Natural killer cell (primary cell): Measurements from ENCODE around the gene COL1A1. TPM values are rescaled to one million over a fixed set of nuclear protein-coding genes. Genes with fewer than 3 reads are reported as not detected.

Experiments
- ATAC-seq, 3 donors: fragments of 150-1000 bp in 2 of 3; fragments of 200-7000 bp in 1 of 3; cut with Tn5 transposase; 1 replicate in 1 of 3; 2 replicates in 2 of 3; pipeline ENCODE4 v1.10.0; 2021; ENCODE audit warnings: mild to moderate bottlenecking in 2 of 3, moderate library complexity in 2 of 3
- DNase-seq, 2 donors: peaks; one replicate each; pipeline versions ENCODE4 v3.0.0 to v3.0.0-alpha.2; 2013 to 2021; ENCODE audit warnings: mixed read lengths in 1 of 2
- H3K27ac ChIP-seq: one replicate; pipeline ENCODE4 v1.5.1; 2013; ENCODE audit warnings: mild to moderate bottlenecking, low read length
- H3K27me3 ChIP-seq: one replicate; pipeline ENCODE4 v1.6.1; 2013; ENCODE audit warnings: low read length; ENCODE audit not compliant: control insufficient read depth, insufficient read depth
- H3K36me3 ChIP-seq: one replicate; pipeline ENCODE4 v1.6.1; 2013; ENCODE audit warnings: low read length; ENCODE audit not compliant: control insufficient read depth, insufficient read depth
- H3K4me1 ChIP-seq: one replicate; pipeline ENCODE4 v1.6.1; 2013; ENCODE audit warnings: low read length; ENCODE audit not compliant: control insufficient read depth, insufficient read depth
- H3K4me3 ChIP-seq: one replicate; pipeline ENCODE4 v1.5.1; 2013; ENCODE audit warnings: low read length
- H3K9me3 ChIP-seq: one replicate; pipeline ENCODE4 v1.6.1; 2013; ENCODE audit warnings: low read length; ENCODE audit not compliant: control insufficient read depth, insufficient read depth
- H3K27ac Mint-ChIP-seq, 2 donors: one replicate each; pipeline ENCODE4 v1.8.0; 2022; ENCODE audit warnings: mild to moderate bottlenecking in 2 of 2, mixed read lengths in 2 of 2, moderate library complexity in 1 of 2
- H3K27me3 Mint-ChIP-seq, 2 donors: one replicate each; pipeline ENCODE4 v1.8.0; 2022; ENCODE audit warnings: low read depth in 2 of 2, mixed read lengths in 2 of 2
- H3K36me3 Mint-ChIP-seq: one replicate; pipeline ENCODE4 v1.8.0; 2022; ENCODE audit warnings: mixed read lengths
- H3K4me1 Mint-ChIP-seq, 2 donors: one replicate each; pipeline ENCODE4 v1.8.0; 2022; ENCODE audit warnings: mixed read lengths in 2 of 2
- H3K4me3 Mint-ChIP-seq: one replicate; pipeline ENCODE4 v1.8.0; 2022; ENCODE audit warnings: mild to moderate bottlenecking, moderate library complexity, mixed read lengths
- H3K9me3 Mint-ChIP-seq, 2 donors: one replicate each; pipeline ENCODE4 v1.8.0; 2022; ENCODE audit warnings: mixed read lengths in 2 of 2
- WGBS: methylation state at CpG from one replicate; pipeline ENCODE4 v1.1.7; 2013; ENCODE audit warnings: missing lambda C conversion rate; ENCODE audit not compliant: insufficient coverage; 5-methylcytosine and 5-hydroxymethylcytosine counted together
- intact Hi-C: fragments of 100-400 bp; cut with micrococcal nuclease; formaldehyde crosslinking; loops from one replicate; pipeline ENCODE4 v1.14.2; 2022
- total RNA-seq, 4 donors: library from RNA; stranded (reverse); fragments of 120-200 nt in 1 of 4; gene quantifications; one replicate each; pipeline versions ENCODE4 v1.2.3 to v1.2.4, GENCODE V29; 2013 to 2022
- TF ChIP-seq, protein P1 (sequence below): fragments of 200-600 bp; IDR thresholded peaks from one replicate; pipeline ENCODE4 v1.8.0; 2022; ENCODE audit warnings: antibody characterized with exemption

COL1A1 gene
- total RNA-seq, 3 donors from 2014 or later (not counting 1 experiment from before 2014, with no cell fraction given), result 2.3 to 7.5 (median 2.6) TPM

DNA sequence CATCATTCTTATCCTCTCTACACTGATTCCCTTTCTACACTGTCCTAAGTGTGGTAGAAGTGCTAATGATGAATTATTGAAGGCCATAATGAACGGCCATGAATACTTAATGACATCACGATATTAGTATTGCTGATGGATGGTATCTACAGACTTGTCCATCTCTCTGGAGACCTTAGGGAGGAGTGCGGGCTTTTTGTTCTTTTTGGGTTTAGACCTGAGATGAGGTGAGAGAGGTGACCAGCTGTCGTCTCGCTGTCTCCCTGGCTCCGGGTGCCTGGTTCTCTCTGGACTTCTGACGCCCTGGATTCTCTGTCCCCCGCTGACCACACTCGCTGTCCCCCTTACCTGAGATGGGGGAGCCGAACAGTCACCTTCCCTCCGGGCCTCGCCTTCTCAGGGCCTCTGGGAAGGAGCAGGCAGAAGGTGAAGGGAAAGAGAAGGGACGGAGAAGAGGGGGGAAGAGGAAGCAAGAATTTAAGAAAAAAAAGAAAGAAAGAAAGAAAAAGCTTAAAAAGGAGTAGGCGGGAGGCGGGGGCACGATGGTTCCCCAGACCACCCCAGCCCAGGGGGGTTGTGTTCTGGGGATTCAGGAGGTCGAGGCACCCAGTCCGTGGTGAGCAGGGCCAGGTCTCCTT, 18.5 kb downstream of the COL1A1 start:
- Histone ChIP-seq H3K27me3 (no peaks in the 10 kb centered on the region), H3K27ac (no peak overlapping the region), H3K9me3 (no peaks in the 10 kb centered on the region), H3K4me3 (no peak overlapping the region), H3K4me1 (peaks cover 39% of the 10 kb centered on the region), H3K36me3 (peaks cover 21% of the 10 kb centered on the region)
- no peak for DNase-seq
- Mint-ChIP-seq H3K27ac (peak overlapping the region in 1 of 2 donors; percentile 29), H3K4me3 (no peak overlapping the region), H3K36me3 (no peaks in the 10 kb centered on the region), H3K27me3 (peaks cover 0 to 3% of the 10 kb centered on the region in 2 donors), H3K9me3 (no peaks in the 10 kb centered on the region), H3K4me1 (peaks cover 17 to 23% of the 10 kb centered on the region in 2 donors)
- ATAC-seq, result no peak
- TF ChIP-seq, protein P1, sequence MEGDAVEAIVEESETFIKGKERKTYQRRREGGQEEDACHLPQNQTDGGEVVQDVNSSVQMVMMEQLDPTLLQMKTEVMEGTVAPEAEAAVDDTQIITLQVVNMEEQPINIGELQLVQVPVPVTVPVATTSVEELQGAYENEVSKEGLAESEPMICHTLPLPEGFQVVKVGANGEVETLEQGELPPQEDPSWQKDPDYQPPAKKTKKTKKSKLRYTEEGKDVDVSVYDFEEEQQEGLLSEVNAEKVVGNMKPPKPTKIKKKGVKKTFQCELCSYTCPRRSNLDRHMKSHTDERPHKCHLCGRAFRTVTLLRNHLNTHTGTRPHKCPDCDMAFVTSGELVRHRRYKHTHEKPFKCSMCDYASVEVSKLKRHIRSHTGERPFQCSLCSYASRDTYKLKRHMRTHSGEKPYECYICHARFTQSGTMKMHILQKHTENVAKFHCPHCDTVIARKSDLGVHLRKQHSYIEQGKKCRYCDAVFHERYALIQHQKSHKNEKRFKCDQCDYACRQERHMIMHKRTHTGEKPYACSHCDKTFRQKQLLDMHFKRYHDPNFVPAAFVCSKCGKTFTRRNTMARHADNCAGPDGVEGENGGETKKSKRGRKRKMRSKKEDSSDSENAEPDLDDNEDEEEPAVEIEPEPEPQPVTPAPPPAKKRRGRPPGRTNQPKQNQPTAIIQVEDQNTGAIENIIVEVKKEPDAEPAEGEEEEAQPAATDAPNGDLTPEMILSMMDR, result no peak
- 91% methylated on average over 18 of the region's 18 CpGs for WGBS
- intact Hi-C loops, result no loop called here

DNA sequence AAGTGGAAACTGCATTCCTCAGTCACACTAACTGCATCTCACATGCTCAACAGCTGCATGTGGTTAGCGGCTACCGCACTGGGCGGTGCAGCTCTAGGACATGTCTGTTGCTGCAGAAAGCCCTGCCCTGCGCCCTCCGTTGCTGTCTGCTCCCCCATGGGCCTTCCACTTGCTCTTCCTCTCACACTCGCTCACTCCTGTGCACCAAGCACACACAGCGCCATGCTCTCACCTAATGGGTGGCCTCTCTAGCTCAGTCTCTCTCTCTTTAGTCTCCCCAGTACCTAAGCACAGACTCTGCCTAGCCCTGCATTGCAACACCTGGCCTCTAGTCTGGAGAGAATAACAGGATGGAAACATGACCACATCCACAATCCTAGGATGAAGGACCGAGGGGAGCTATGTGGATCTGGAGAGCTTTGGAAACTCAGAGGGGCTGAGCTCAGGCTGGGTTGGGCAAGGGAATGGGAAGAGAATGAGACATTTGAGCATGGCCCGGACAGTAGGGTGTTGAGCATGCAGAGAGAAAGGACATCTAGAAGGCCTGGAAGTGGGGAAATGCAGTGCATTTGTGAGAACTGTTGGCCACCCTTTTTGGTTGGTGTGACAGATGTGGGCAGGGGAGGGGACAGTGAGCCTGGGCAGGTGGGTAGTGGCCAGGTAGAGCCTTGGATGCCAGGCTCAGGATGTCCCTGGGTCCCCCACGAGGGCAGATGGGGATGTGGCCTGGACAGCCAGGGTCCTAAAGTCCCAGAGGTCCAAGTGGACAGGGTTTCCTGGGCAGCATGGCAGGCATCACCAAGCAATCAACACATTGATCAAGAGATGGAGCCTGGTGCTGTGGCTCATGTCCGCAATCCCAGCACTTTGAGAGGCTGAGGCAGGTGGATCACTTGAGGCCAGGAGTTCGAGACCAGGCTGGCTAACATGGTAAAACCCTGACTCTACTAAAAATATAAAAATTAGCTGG, 19.6 kb downstream of the COL1A1 start:
- Histone ChIP-seq H3K27ac (no peak overlapping the region), H3K36me3 (peaks cover 21% of the 10 kb centered on the region), H3K4me1 (peaks cover 40% of the 10 kb centered on the region), H3K27me3 (no peaks in the 10 kb centered on the region), H3K4me3 (no peak overlapping the region), H3K9me3 (no peaks in the 10 kb centered on the region)
- 88% methylated on average over 12 of the region's 12 CpGs for WGBS
- intact Hi-C loops, result no loop called here
- H3K27me3 Mint-ChIP-seq, result peaks cover 0 to 3% of the 10 kb centered on the region in 2 donors
- no peaks in the 10 kb centered on the region for H3K9me3 Mint-ChIP-seq
- H3K4me1 Mint-ChIP-seq, result peaks cover 19 to 26% of the 10 kb centered on the region in 2 donors
- DNase-seq (no peak), ATAC-seq (no peak)
- TF ChIP-seq, protein P1, result no peak
- no peak overlapping the region for H3K27ac Mint-ChIP-seq
- no peaks in the 10 kb centered on the region for H3K36me3 Mint-ChIP-seq
- H3K4me3 Mint-ChIP-seq, result no peak overlapping the region

DNA sequence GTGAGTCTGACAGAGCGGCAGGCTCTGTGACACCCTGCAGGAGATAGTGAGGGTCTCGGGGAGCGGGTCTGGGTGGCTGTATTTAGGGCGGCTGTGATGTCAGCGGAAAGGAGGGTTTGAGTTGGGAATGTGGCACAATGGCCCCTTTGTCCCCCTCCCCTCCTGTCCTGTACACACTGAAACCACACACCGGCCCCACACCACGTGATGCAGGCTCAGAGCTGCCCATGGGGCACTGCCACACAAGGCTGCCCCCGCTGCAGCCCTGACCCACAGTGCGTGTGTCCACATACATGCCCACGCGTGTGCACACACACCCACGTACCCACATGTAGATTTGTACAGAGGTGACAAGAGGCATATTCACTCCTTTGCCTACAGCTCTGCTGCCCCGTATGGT, 20.3 kb downstream of the COL1A1 start:
- Mint-ChIP-seq H3K27ac (no peak overlapping the region), H3K4me1 (peaks cover 19 to 26% of the 10 kb centered on the region in 2 donors), H3K27me3 (peaks cover 0 to 3% of the 10 kb centered on the region in 2 donors), H3K9me3 (no peaks in the 10 kb centered on the region), H3K4me3 (no peak overlapping the region), H3K36me3 (no peaks in the 10 kb centered on the region)
- H3K4me3 ChIP-seq, result no peak overlapping the region
- H3K27ac ChIP-seq, result no peak overlapping the region
- WGBS, result 95% methylated on average over 12 of the region's 13 CpGs
- peaks cover 32% of the 10 kb centered on the region for H3K4me1 ChIP-seq
- no peaks in the 10 kb centered on the region for H3K9me3 ChIP-seq
- H3K27me3 ChIP-seq, result no peaks in the 10 kb centered on the region
- DNase-seq (no peak), ATAC-seq (no peak)
- H3K36me3 ChIP-seq, result peaks cover 13% of the 10 kb centered on the region
- intact Hi-C loops, result no loop called here
- TF ChIP-seq, protein P1, result no peak
